ENCODE data around the gene TRIP6. TPM values are rescaled to one million over a fixed set of nuclear protein-coding genes. Genes with fewer than 3 reads are reported as not detected.

Gene TRIP6
- total and polyA plus RNA-seq, 2 donors (not counting 3 experiments of a cell fraction or from before 2014, with no cell fraction given), result 90.3 TPM

DNA sequence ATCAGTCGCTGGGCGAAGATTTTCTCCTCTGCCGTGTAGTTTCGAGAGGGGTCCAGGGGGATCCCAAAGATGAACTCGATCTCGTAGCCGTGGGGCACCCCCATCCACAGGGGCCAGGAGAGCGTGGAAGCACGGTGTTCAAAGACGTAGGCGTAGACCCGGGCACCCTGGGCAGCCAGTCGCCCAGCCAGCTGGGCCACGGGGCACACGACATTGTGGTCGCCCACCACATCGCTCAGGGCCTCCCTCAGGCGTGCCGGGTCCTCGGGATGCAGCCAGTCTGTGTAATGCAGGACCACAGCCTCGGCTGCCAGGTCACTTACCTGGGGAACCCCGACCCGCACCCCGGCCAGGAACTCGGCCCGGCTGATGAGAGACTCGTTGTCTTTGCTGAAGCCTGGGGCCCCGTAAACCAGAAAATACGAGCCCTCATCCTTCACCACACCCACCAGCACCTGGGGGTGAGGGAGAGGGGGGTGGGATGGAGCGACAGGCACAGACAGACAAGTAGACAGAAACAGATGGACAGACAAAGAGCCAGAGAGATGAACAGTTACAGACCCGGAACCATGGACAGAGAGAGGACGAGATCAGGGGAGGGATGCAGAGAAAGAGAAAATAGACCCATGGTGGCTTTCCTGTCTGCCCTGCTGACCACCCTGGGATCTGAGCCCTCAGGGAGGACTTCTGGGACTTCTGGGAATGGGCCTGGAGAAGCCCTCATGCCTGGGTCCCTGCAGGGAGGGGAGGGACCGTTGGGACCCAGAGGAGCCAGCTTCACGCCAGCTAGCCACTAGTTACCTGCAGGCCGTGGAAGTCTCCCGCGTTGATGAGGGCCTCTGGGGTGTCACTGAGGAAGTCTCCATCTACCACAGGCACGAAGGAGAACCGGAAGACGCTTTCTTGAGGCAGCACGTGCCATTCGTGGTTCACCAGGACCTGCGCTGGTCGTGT is 25.5 kb downstream of the TRIP6 start:
- Histone ChIP-seq H3K4me1 (ENCODE audit: control insufficient read depth, extremely low read depth, insufficient read depth, low read length) (peaks cover 37% of the 10 kb centered on the region), H3K27ac (ENCODE audit: insufficient read depth, low read depth, low read length) (no peak overlapping the region), H4K20me1 (replicated peaks; ENCODE audit: control insufficient read depth, extremely low read depth, insufficient read depth, low read length) (no peaks in the 10 kb centered on the region), H3K9ac (replicated peaks; ENCODE audit: extremely low read depth, insufficient read depth, low read length) (no peak overlapping the region), H3K27me3 (ENCODE audit: control insufficient read depth in 2 of 2, insufficient read depth in 2 of 2, low read length in 2 of 2) (peaks cover 9 to 19% of the 10 kb centered on the region in 2 experiments), H3K79me2 (ENCODE audit: control insufficient read depth, insufficient read depth, low read length) (peaks cover 15% of the 10 kb centered on the region), H2AFZ (ENCODE audit: low read depth, low read length) (no peak overlapping the region), H3K9me1 (replicated peaks; ENCODE audit: control insufficient read depth, extremely low read depth, insufficient read depth, low read length) (no peaks in the 10 kb centered on the region), H3K9me3 (replicated peaks; ENCODE audit: control insufficient read depth, insufficient read depth, low read length) (no peaks in the 10 kb centered on the region), H3K36me3 (ENCODE audit: control insufficient read depth in 2 of 2, extremely low read depth in 1 of 2, insufficient read depth in 2 of 2, low read length in 2 of 2) (peaks cover 4 to 5% of the 10 kb centered on the region in 2 experiments), H3K4me3 (replicated peaks in 1 of 3; ENCODE audit: insufficient read depth in 1 of 3, low read depth in 1 of 3, low read length in 3 of 3) (no peak overlapping the region), H3K4me2 (ENCODE audit: insufficient read depth, low read length) (no peak overlapping the region)
- ChIA-PET CTCF (interaction anchor here (0.8 to 1.4 kb wide), 3 partner anchors 166 to 398 kb away, joined by 3 to 5 read pairs (median 4); no protein-coding TSS in a partner anchor), POLR2A (no interaction called here)
- intact Hi-C loops (cut with micrococcal nuclease), result loop anchor here (5.0 to 10.0 kb wide), 3 partner anchors 75 to 402 kb away; partner anchors contain the start of genes MUC12 and VGF
- FAIRE-seq (no peak), DNase-seq (ENCODE audit: low read depth, low spot score) (no peak)
- dilution Hi-C loops (cut with MboI; ENCODE audit: extremely low pct_ligation_motif_present, low sequenced_read_pairs), result no loop called here
- TF ChIP-seq POLR2AphosphoS5 (IDR thresholded peaks at IDR 0.05; ENCODE audit: insufficient read depth, low read depth, low read length) (no peak), MAX (IDR thresholded peaks at IDR 0.05; ENCODE audit: insufficient read depth, insufficient read length) (no peak), JUN (IDR thresholded peaks at IDR 0.05; ENCODE audit: borderline replicate concordance, insufficient read depth, insufficient read length, low read depth) (no peak), MYC (IDR thresholded peaks at IDR 0.05; ENCODE audit: low read depth, low read length) (no peak), POLR2A (IDR thresholded peaks at IDR 0.05; ENCODE audit: low read depth, low read length) (no peak), CTCF (IDR thresholded peaks at IDR 0.05; ENCODE audit: extremely low read depth in 1 of 2, insufficient read depth in 1 of 2, low read depth in 1 of 2, low read length in 2 of 2) (no peak), FOS (IDR thresholded peaks at IDR 0.05; ENCODE audit: borderline replicate concordance, insufficient read depth, low read length) (no peak), GATA2 (IDR thresholded peaks at IDR 0.05; ENCODE audit: insufficient read depth, insufficient read length, low read depth, low read length) (no peak), EZH2 (IDR thresholded peaks at IDR 0.05; ENCODE audit: borderline replicate concordance, low read depth, low read length, severe bottlenecking) (no peak)
- BruUV-seq (replicated peaks), result no TSS peak
